NB4 (cell line): ENCODE data around the gene MINDY4.

Experiments
- TF ChIP-seq, protein P1 (sequence below): IDR thresholded peaks from one replicate; pipeline ENCODE4 v1.5.1; 2012; ENCODE audit warnings: low read depth, low read length
- TF ChIP-seq, protein P2 (sequence below): IDR thresholded peaks from 2 replicates; pipeline ENCODE4 v1.6.1; 2011; ENCODE audit warnings: low read depth, low read length

GRCh38 chr7:30778255-30779025 is 7.2 kb downstream of the MINDY4 start:
- TF ChIP-seq, protein P1, sequence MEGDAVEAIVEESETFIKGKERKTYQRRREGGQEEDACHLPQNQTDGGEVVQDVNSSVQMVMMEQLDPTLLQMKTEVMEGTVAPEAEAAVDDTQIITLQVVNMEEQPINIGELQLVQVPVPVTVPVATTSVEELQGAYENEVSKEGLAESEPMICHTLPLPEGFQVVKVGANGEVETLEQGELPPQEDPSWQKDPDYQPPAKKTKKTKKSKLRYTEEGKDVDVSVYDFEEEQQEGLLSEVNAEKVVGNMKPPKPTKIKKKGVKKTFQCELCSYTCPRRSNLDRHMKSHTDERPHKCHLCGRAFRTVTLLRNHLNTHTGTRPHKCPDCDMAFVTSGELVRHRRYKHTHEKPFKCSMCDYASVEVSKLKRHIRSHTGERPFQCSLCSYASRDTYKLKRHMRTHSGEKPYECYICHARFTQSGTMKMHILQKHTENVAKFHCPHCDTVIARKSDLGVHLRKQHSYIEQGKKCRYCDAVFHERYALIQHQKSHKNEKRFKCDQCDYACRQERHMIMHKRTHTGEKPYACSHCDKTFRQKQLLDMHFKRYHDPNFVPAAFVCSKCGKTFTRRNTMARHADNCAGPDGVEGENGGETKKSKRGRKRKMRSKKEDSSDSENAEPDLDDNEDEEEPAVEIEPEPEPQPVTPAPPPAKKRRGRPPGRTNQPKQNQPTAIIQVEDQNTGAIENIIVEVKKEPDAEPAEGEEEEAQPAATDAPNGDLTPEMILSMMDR, result no peak
- TF ChIP-seq, protein P2, sequence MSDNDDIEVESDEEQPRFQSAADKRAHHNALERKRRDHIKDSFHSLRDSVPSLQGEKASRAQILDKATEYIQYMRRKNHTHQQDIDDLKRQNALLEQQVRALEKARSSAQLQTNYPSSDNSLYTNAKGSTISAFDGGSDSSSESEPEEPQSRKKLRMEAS, result no peak
